ENCODE results near the gene EPS15.

- no peak for TF ChIP-seq CTCF (IDR thresholded peaks at IDR 0.05)
- TF ChIP-seq EZH2phosphoT487 (IDR thresholded peaks at IDR 0.05): no peak
These were observed 19.4 kb downstream of the EPS15 start for GRCh38 chr1:51499694-51500093.

Data from neural progenitor cell (in vitro differentiated cells).